ENCODE data around the gene NUP85. TPM values are rescaled to one million over a fixed set of nuclear protein-coding genes. Genes with fewer than 3 reads are reported as not detected.

Gene NUP85
- total RNA-seq, 3 donors from 2014 or later (not counting 1 experiment from before 2014, with no cell fraction given), result 71.1 to 78.1 (median 77.0) TPM

DNA sequence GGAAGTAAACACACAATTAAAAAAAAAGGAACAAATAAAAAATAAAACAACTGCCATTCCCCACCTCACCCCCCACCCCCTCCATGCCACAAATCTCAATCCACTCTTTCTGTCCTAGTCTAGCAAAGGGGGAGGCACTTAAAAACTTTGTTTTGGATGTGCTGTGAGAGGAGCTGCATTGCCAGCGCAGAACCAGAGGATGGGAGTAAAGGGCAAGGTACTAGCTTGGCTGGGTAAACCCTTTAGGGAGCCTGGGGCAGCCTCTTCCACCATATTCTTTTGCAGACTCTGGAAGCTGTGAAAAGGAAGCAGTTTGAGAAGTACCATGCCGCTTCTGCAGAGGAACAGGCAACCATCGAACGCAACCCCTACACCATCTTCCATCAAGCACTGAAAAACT lies 57.6 kb downstream of the NUP85 start:
- Mint-ChIP-seq H3K27ac (peak overlapping the region; percentile 99 to 100), H3K36me3 (no peaks in the 10 kb centered on the region), H3K27me3 (ENCODE audit: low read depth in 2 of 2) (no peaks in the 10 kb centered on the region), H3K9me3 (no peaks in the 10 kb centered on the region), H3K4me1 (peaks cover 36 to 44% of the 10 kb centered on the region in 2 donors), H3K4me3 (peak overlapping the region; percentile 97)
- 91% methylated on average over 4 of the region's 4 CpGs for WGBS (ENCODE audit: insufficient coverage)
- TF ChIP-seq, protein P1, sequence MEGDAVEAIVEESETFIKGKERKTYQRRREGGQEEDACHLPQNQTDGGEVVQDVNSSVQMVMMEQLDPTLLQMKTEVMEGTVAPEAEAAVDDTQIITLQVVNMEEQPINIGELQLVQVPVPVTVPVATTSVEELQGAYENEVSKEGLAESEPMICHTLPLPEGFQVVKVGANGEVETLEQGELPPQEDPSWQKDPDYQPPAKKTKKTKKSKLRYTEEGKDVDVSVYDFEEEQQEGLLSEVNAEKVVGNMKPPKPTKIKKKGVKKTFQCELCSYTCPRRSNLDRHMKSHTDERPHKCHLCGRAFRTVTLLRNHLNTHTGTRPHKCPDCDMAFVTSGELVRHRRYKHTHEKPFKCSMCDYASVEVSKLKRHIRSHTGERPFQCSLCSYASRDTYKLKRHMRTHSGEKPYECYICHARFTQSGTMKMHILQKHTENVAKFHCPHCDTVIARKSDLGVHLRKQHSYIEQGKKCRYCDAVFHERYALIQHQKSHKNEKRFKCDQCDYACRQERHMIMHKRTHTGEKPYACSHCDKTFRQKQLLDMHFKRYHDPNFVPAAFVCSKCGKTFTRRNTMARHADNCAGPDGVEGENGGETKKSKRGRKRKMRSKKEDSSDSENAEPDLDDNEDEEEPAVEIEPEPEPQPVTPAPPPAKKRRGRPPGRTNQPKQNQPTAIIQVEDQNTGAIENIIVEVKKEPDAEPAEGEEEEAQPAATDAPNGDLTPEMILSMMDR (IDR thresholded peaks at IDR 0.05), result no peak
- no peak overlapping the region for H3K27ac ChIP-seq (ENCODE audit: low read length)
- peaks cover 24% of the 10 kb centered on the region for H3K36me3 ChIP-seq (ENCODE audit: control insufficient read depth, insufficient read depth, low read length)
- DNase-seq, result peak in 1 of 2 donors; percentile 6
- ATAC-seq, result no peak
- H3K9me3 ChIP-seq (ENCODE audit: control insufficient read depth, insufficient read depth, low read length), result no peaks in the 10 kb centered on the region
- peaks cover 30% of the 10 kb centered on the region for H3K4me1 ChIP-seq (ENCODE audit: control insufficient read depth, insufficient read depth, low read length)
- no peak overlapping the region for H3K4me3 ChIP-seq (ENCODE audit: low read length)
- intact Hi-C loops (cut with micrococcal nuclease), result no loop called here
- no peaks in the 10 kb centered on the region for H3K27me3 ChIP-seq (ENCODE audit: control insufficient read depth, insufficient read depth, low read length)

DNA sequence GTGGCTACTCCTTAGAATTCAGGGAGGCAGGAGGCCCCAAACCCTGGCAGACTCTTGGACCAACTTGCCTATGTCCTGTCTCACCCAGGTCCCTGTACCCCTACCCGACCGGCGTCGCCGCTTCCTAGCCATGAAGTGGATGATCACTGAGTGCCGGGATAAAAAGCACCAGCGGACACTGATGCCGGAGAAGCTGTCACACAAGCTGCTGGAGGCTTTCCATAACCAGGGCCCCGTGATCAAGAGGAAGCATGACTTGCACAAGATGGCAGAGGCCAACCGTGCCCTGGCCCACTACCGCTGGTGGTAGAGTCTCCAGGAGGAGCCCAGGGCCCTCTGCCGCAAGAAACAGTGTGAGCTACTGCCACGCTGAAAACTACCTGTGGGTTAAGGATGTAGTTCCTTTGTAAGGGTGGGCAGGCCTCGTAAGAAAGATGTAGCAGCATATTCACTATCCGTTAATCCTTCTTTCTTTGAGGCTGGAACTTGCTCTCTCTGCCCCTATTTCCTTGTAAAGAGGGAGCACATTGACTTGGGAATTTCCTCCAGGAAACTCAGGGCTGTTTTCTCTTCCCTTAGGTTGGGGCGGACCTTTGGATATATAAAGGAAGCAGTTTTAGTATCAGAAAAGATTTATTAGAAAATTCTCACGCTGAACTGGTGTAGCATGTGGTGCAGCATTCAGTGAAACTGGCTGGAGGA lies 60.3 kb downstream of the NUP85 start:
- TF ChIP-seq, protein P1 (IDR thresholded peaks at IDR 0.05), result no peak
- Histone ChIP-seq H3K4me3 (ENCODE audit: low read length) (no peak overlapping the region), H3K27ac (ENCODE audit: low read length) (no peak overlapping the region), H3K9me3 (ENCODE audit: control insufficient read depth, insufficient read depth, low read length) (no peaks in the 10 kb centered on the region), H3K36me3 (ENCODE audit: control insufficient read depth, insufficient read depth, low read length) (peaks cover 24% of the 10 kb centered on the region), H3K4me1 (ENCODE audit: control insufficient read depth, insufficient read depth, low read length) (peaks cover 32% of the 10 kb centered on the region), H3K27me3 (ENCODE audit: control insufficient read depth, insufficient read depth, low read length) (no peaks in the 10 kb centered on the region)
- H3K36me3 Mint-ChIP-seq, result no peaks in the 10 kb centered on the region
- no peaks in the 10 kb centered on the region for H3K27me3 Mint-ChIP-seq (ENCODE audit: low read depth in 2 of 2)
- no peak for ATAC-seq
- WGBS (ENCODE audit: insufficient coverage), result 91% methylated on average over 16 of the region's 17 CpGs
- no peak overlapping the region for H3K27ac Mint-ChIP-seq
- no peak overlapping the region for H3K4me3 Mint-ChIP-seq
- intact Hi-C loops (cut with micrococcal nuclease), result no loop called here
- H3K4me1 Mint-ChIP-seq, result peaks cover 17 to 34% of the 10 kb centered on the region in 2 donors
- peak in 1 of 2 donors; percentile 3 for DNase-seq
- H3K9me3 Mint-ChIP-seq, result no peaks in the 10 kb centered on the region

DNA sequence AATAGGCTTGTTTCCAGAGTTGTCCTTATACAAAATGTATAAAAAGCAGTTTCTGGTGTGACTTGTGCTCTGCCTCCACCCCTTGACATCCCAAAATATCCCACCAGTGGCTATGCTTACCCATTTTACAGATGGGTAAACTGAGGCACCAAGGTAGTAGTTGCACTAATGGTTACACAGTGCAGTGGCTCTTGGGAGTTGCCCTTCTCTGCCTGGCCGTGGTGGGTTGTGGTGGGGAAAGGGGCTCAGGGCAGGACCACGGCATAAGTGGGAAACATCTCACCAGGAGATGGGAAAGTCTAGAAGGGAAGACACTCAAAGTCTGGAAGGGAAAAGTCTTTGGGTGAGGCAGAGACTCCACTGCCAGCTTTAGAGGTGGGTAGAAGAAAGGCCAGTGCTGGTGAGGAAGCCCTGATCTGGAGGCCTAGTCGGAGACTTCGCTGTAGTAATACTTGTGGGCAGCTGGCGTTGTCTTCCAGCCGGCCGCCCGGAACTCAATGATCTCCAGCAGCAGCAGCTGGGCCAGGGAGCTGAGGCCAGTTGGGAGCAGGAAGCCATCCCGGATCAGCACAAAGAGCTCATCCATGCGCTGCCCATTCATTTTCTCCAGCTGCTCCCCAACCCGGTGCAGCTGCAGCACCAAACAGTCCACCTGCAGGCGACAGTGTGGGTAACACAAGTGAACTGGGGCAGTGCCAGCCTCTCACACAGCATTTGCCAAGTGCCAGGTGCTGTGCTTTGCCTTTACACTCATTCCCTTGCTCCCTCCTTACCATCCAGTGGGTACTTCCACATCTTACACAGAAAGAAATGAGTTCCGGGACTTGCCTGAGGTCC lies 61.1 kb downstream of the NUP85 start:
- H3K4me1 Mint-ChIP-seq, result peaks cover 13 to 27% of the 10 kb centered on the region in 2 donors
- H3K36me3 Mint-ChIP-seq, result no peaks in the 10 kb centered on the region
- H3K36me3 ChIP-seq (ENCODE audit: control insufficient read depth, insufficient read depth, low read length), result peaks cover 24% of the 10 kb centered on the region

More for the DNA sequence above, 61.1 kb downstream of the NUP85 start:
- Histone ChIP-seq H3K27ac (ENCODE audit: low read length) (no peak overlapping the region), H3K4me3 (ENCODE audit: low read length) (no peak overlapping the region), H3K4me1 (ENCODE audit: control insufficient read depth, insufficient read depth, low read length) (peaks cover 31% of the 10 kb centered on the region), H3K9me3 (ENCODE audit: control insufficient read depth, insufficient read depth, low read length) (no peaks in the 10 kb centered on the region), H3K27me3 (ENCODE audit: control insufficient read depth, insufficient read depth, low read length) (no peaks in the 10 kb centered on the region)
- intact Hi-C loops (cut with micrococcal nuclease), result no loop called here
- H3K27ac Mint-ChIP-seq, result no peak overlapping the region
- no peaks in the 10 kb centered on the region for H3K9me3 Mint-ChIP-seq
- no peaks in the 10 kb centered on the region for H3K27me3 Mint-ChIP-seq (ENCODE audit: low read depth in 2 of 2)
- ATAC-seq (no peak), DNase-seq (no peak)
- TF ChIP-seq, protein P1 (IDR thresholded peaks at IDR 0.05), result no peak
- 94% methylated on average over 13 of the region's 13 CpGs for WGBS (ENCODE audit: insufficient coverage)
- H3K4me3 Mint-ChIP-seq, result no peak overlapping the region
